ENCODE measurements around the gene CDS1.

DNA sequence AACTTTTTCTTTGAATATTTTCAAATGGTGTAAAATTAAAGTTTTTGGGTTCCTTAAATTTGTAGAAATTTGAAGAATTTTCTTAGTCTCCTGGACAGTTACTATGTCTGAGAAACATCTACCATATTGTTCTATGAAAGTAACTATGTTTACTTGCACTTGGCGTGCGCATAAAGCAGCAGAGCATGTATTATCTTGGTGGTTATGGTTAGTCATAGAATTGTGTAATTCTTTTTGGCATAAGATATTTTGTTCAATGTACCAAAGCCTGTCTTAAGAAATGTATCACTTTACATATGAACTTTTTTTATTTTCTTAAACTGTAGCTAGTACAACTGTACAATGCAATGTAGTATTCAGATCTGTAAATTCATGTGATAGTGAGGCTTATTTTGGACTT lies 49.2 kb downstream of the CDS1 start:
- TF ChIP-seq MYC (IDR thresholded peaks at IDR 0.05; ENCODE audit: low read depth, low read length) (no peak), POLR2A (IDR thresholded peaks at IDR 0.05; ENCODE audit: extremely low read depth, insufficient read length) (no peak)
- TF ChIP-seq, protein P1, sequence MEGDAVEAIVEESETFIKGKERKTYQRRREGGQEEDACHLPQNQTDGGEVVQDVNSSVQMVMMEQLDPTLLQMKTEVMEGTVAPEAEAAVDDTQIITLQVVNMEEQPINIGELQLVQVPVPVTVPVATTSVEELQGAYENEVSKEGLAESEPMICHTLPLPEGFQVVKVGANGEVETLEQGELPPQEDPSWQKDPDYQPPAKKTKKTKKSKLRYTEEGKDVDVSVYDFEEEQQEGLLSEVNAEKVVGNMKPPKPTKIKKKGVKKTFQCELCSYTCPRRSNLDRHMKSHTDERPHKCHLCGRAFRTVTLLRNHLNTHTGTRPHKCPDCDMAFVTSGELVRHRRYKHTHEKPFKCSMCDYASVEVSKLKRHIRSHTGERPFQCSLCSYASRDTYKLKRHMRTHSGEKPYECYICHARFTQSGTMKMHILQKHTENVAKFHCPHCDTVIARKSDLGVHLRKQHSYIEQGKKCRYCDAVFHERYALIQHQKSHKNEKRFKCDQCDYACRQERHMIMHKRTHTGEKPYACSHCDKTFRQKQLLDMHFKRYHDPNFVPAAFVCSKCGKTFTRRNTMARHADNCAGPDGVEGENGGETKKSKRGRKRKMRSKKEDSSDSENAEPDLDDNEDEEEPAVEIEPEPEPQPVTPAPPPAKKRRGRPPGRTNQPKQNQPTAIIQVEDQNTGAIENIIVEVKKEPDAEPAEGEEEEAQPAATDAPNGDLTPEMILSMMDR (IDR thresholded peaks at IDR 0.05; ENCODE audit: low read depth, low read length), result no peak

Data from NB4 (cell line).